ENCODE data around the gene SELPLG. TPM values are rescaled to one million over a fixed set of nuclear protein-coding genes. Genes with fewer than 3 reads are reported as not detected.

SELPLG gene
- total RNA-seq, 1 donor from 2014 or later = not detected

DNA sequence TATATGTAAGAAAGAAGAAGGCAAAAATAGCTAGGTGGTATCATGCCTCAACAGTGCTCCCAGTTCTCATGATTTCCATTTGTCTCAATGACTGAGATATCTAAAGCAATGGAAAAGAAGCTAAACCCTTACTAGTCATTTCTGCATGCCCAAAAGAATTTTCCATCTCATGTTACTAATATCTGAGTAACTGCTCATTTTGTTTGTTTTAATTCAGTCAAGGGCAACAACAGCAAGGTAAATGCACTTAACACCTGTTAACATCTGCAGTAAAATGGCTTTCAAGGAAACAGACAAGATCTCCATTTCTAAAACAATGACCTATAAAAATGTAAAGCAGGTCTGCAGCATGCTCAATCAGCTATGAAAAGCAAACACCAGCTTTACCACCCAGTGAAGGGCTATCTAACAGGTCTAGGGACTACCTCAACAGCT is 19.4 kb upstream of the SELPLG start:
- Mint-ChIP-seq H3K27me3 (ENCODE audit: low read depth) (no peaks in the 10 kb centered on the region), H3K27ac (no peak overlapping the region), H3K4me1 (peaks cover 4% of the 10 kb centered on the region), H3K9me3 (no peaks in the 10 kb centered on the region), H3K36me3 (peaks cover 36% of the 10 kb centered on the region), H3K4me3 (no peak overlapping the region)
- TF ChIP-seq, protein P1, sequence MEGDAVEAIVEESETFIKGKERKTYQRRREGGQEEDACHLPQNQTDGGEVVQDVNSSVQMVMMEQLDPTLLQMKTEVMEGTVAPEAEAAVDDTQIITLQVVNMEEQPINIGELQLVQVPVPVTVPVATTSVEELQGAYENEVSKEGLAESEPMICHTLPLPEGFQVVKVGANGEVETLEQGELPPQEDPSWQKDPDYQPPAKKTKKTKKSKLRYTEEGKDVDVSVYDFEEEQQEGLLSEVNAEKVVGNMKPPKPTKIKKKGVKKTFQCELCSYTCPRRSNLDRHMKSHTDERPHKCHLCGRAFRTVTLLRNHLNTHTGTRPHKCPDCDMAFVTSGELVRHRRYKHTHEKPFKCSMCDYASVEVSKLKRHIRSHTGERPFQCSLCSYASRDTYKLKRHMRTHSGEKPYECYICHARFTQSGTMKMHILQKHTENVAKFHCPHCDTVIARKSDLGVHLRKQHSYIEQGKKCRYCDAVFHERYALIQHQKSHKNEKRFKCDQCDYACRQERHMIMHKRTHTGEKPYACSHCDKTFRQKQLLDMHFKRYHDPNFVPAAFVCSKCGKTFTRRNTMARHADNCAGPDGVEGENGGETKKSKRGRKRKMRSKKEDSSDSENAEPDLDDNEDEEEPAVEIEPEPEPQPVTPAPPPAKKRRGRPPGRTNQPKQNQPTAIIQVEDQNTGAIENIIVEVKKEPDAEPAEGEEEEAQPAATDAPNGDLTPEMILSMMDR (IDR thresholded peaks at IDR 0.05; ENCODE audit: unreplicated experiment) = no peak
- DNase-seq (ENCODE audit: low spot score in 2 of 2, unreplicated experiment in 2 of 2) = no peak

DNA sequence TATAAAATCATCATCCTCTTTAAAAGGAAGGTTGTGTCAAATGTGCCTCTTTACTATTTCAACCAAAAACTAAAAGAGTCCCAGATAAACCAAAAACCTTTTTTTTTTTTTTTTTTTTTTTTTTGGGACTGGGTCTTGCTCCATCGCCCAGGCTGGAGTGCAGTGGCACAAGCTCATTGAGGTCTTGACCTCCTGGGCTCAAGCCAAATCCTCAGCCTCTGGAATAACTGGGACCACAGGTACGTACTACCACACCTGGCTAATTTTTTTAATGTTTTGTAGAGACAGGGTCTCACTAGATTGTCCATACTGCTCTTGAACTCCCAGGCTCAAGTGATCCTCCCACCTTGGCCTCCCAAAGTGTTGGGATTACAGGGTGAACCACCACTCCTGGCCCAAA is 16.4 kb upstream of the SELPLG start:
- H3K36me3 Mint-ChIP-seq = peaks cover 27% of the 10 kb centered on the region

GRCh38 chr12:108649669-108650068 is 16.0 kb upstream of the SELPLG start:
- no peak overlapping the region for H3K4me3 Mint-ChIP-seq
- no peak overlapping the region for H3K27ac Mint-ChIP-seq
- TF ChIP-seq, protein P1 (IDR thresholded peaks at IDR 0.05; ENCODE audit: unreplicated experiment) = no peak
- H3K36me3 Mint-ChIP-seq = peaks cover 26% of the 10 kb centered on the region
- peaks cover 10% of the 10 kb centered on the region for H3K4me1 Mint-ChIP-seq
- no peak for DNase-seq (ENCODE audit: low spot score in 2 of 2, unreplicated experiment in 2 of 2)
- no peaks in the 10 kb centered on the region for H3K27me3 Mint-ChIP-seq (ENCODE audit: low read depth)
- H3K9me3 Mint-ChIP-seq = no peaks in the 10 kb centered on the region

More for the DNA sequence above, 16.4 kb upstream of the SELPLG start:
- no peak overlapping the region for H3K27ac Mint-ChIP-seq
- H3K4me1 Mint-ChIP-seq = peaks cover 10% of the 10 kb centered on the region
- H3K27me3 Mint-ChIP-seq (ENCODE audit: low read depth) = no peaks in the 10 kb centered on the region
- H3K9me3 Mint-ChIP-seq = no peaks in the 10 kb centered on the region
- no peak for DNase-seq (ENCODE audit: low spot score in 2 of 2, unreplicated experiment in 2 of 2)
- TF ChIP-seq, protein P1 (IDR thresholded peaks at IDR 0.05; ENCODE audit: unreplicated experiment) = no peak
- H3K4me3 Mint-ChIP-seq = no peak overlapping the region

- peaks cover 10% of the 10 kb centered on the region for H3K4me1 Mint-ChIP-seq
- no peak for DNase-seq (ENCODE audit: low spot score in 2 of 2, unreplicated experiment in 2 of 2)
- TF ChIP-seq, protein P1 (IDR thresholded peaks at IDR 0.05; ENCODE audit: unreplicated experiment) = no peak
Measured at GRCh38 chr12:108649126-108649525, 15.4 kb upstream of the SELPLG start.

DNA sequence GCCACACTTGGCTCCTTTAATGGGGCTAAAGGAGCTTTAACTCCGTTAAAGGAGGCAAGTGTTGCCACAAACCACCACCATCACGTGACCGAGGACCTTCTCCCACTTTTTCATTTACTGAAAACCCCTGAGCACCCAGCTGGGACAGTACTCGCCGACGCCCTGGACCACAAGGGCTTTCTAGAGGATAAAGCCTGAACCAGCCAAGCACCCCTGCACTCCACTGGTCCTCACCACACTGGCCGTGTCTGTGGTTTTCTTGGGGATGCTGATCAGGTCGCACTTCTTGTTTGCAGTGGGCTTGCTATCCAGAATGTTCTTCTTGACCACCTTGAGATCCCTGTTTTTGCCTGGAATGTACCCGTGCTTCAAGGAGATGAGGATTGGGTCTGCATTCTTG is 14.7 kb upstream of the SELPLG start:
- DNase-seq (ENCODE audit: low spot score in 2 of 2, unreplicated experiment in 2 of 2) = no peak
- H3K4me1 Mint-ChIP-seq = peaks cover 10% of the 10 kb centered on the region
- no peaks in the 10 kb centered on the region for H3K9me3 Mint-ChIP-seq
- H3K27me3 Mint-ChIP-seq (ENCODE audit: low read depth) = no peaks in the 10 kb centered on the region
- TF ChIP-seq, protein P1 (IDR thresholded peaks at IDR 0.05; ENCODE audit: unreplicated experiment) = no peak
- H3K36me3 Mint-ChIP-seq = peaks cover 26% of the 10 kb centered on the region
- H3K4me3 Mint-ChIP-seq = no peak overlapping the region
- no peak overlapping the region for H3K27ac Mint-ChIP-seq

More at GRCh38 chr12:108649126-108649525, 15.4 kb upstream of the SELPLG start:
- H3K4me3 Mint-ChIP-seq = no peak overlapping the region
- H3K27ac Mint-ChIP-seq = no peak overlapping the region
- H3K36me3 Mint-ChIP-seq = peaks cover 26% of the 10 kb centered on the region
- no peaks in the 10 kb centered on the region for H3K27me3 Mint-ChIP-seq (ENCODE audit: low read depth)
- H3K9me3 Mint-ChIP-seq = no peaks in the 10 kb centered on the region

Data from mesothelial cell of epicardium (in vitro differentiated cells).